Measurements from ENCODE around the gene NEK6.

GRCh38 chr9:124220946-124221451, 36.8 kb upstream of the NEK6 start:
- TF ChIP-seq CTCF (IDR thresholded peaks at IDR 0.05) (no peak), POLR2A (IDR thresholded peaks at IDR 0.05) (peak in 2 of 3 donors; percentile 41 to 53)

Measured in body of pancreas (tissue), 4 donors.